OCI-LY3 (cell line): ENCODE measurements around the gene TTC28.

Source experiments
- H2AFZ ChIP-seq: fragments of 200-600, 300-600 bp; shearing (Covaris generic); 2 replicates; pipeline ENCODE4 v1.6.0; 2014; ENCODE audit warnings: antibody characterized with exemption, low read depth, low read length
- H3K27ac ChIP-seq: fragments of 200-600, 300-600 bp; sonication (generic); 2 replicates; pipeline ENCODE4 v1.5.1; 2014; ENCODE audit warnings: mild to moderate bottlenecking, low read length, moderate library complexity, mixed read lengths
- H3K27me3 ChIP-seq: fragments of 200-600, 300-600 bp; sonication (generic); 2 replicates; pipeline ENCODE4 v1.6.1; 2014; ENCODE audit warnings: low read depth, low read length, mixed read lengths
- H3K36me3 ChIP-seq: fragments of 200-600, 300-600 bp; sonication (generic); replicated peaks from 2 replicates; pipeline ENCODE3; 2014; ENCODE audit warnings: low read depth, low read length, mixed read lengths
- H3K4me1 ChIP-seq: fragments of 300-600, 200-600 bp; sonication (generic); 2 replicates; pipeline ENCODE4 v1.6.1; 2014; ENCODE audit warnings: low read length, mixed read lengths
- H3K4me2 ChIP-seq: fragments of 200-600, 300-600 bp; sonication (generic); 2 replicates; pipeline ENCODE4 v1.6.1; 2014; ENCODE audit warnings: low read length, mixed read lengths
- H3K4me3 ChIP-seq: fragments of 300-600, 200-600 bp; sonication (generic); 2 replicates; pipeline ENCODE4 v1.5.1; 2014; ENCODE audit warnings: antibody characterized with exemption, mild to moderate bottlenecking, low read length, moderate library complexity
- H3K79me2 ChIP-seq: fragments of 300-600, 200-600 bp; shearing (Covaris generic); 2 replicates; pipeline ENCODE4 v1.6.1; 2014; ENCODE audit warnings: mild to moderate bottlenecking, low read length, mixed read lengths
- H3K9ac ChIP-seq: fragments of 300-600, 200-600 bp; shearing (Covaris generic); 2 replicates; pipeline ENCODE4 v1.6.0; 2014; ENCODE audit warnings: mild to moderate bottlenecking, low read length, moderate library complexity
- H3K9me3 ChIP-seq: fragments of 200-600, 300-600 bp; shearing (Covaris generic); 2 replicates; pipeline ENCODE4 v1.6.1; 2014; ENCODE audit warnings: low read length, mixed read lengths; ENCODE audit not compliant: insufficient read depth
- H4K20me1 ChIP-seq: fragments of 200-600, 300-600 bp; sonication (generic); 2 replicates; pipeline ENCODE4 v1.6.1; 2016; ENCODE audit warnings: low read length, mixed read lengths; ENCODE audit not compliant: insufficient read depth
- EZH2phosphoT487 ChIP-seq: fragments of 200-600 bp; shearing (Covaris generic); IDR thresholded peaks from 2 replicates; pipeline ENCODE4 v1.6.1; 2018; ENCODE audit warnings: antibody characterized with exemption, mixed run types, low read depth
- TF ChIP-seq, protein P1 (sequence below): fragments of 200-600, 300-600 bp; sonication (generic); IDR thresholded peaks from 2 replicates; pipeline ENCODE4 v1.5.1; 2014; ENCODE audit warnings: antibody characterized with exemption, low read length, low read depth

TTC28 gene

DNA sequence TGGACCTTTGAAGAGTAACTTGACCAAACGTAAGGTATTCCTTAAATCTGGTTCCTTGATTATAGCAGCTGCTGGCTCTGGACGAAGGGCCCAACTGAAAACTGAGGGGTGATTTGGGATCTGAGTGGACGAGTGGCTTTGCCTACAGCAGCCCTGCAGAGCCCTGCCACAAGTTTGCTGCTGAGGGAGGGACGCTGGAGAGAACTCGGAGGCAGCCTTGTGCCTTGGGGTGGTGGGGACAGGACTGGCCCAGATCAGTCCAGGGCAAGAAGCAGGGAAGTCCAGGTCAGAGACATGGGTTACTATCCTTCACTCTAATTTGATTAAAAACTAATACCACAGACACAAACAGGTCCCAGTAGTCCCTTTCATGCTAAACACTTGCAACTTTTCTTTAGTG is 671.0 kb downstream of the TTC28 start:
- TF ChIP-seq EZH2phosphoT487, result no peak
- TF ChIP-seq, protein P1, sequence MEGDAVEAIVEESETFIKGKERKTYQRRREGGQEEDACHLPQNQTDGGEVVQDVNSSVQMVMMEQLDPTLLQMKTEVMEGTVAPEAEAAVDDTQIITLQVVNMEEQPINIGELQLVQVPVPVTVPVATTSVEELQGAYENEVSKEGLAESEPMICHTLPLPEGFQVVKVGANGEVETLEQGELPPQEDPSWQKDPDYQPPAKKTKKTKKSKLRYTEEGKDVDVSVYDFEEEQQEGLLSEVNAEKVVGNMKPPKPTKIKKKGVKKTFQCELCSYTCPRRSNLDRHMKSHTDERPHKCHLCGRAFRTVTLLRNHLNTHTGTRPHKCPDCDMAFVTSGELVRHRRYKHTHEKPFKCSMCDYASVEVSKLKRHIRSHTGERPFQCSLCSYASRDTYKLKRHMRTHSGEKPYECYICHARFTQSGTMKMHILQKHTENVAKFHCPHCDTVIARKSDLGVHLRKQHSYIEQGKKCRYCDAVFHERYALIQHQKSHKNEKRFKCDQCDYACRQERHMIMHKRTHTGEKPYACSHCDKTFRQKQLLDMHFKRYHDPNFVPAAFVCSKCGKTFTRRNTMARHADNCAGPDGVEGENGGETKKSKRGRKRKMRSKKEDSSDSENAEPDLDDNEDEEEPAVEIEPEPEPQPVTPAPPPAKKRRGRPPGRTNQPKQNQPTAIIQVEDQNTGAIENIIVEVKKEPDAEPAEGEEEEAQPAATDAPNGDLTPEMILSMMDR, result no peak
- Histone ChIP-seq H3K4me2 (no peak overlapping the region), H3K9ac (no peak overlapping the region), H2AFZ (no peak overlapping the region), H3K27me3 (no peaks in the 10 kb centered on the region), H3K27ac (no peak overlapping the region), H3K9me3 (no peaks in the 10 kb centered on the region), H3K4me3 (no peak overlapping the region), H3K79me2 (no peaks in the 10 kb centered on the region), H4K20me1 (no peaks in the 10 kb centered on the region), H3K4me1 (no peaks in the 10 kb centered on the region), H3K36me3 (no peaks in the 10 kb centered on the region)

DNA sequence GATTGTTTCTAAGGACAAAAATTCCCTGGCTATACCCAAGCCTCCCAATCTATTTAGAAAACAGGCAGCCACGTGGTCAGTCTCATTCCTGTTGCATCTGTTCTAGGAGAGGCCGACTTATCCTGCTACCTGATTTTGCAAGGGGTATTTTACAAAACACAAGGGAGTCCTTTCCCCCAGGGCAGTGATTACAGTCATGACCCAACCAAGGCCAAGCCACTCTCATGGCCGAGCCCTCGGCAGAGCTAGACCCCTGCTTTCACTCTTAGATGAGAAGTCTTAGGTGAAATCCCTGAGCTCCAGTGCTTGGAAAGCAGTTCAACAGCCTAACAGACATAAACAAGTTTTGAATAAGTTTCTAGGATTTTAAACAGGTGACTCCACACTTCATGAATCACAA is 671.6 kb downstream of the TTC28 start:
- H3K4me2 ChIP-seq, result no peak overlapping the region
- H3K27ac ChIP-seq, result no peak overlapping the region
- no peaks in the 10 kb centered on the region for H3K9me3 ChIP-seq
- H3K4me1 ChIP-seq, result no peaks in the 10 kb centered on the region
- no peaks in the 10 kb centered on the region for H3K27me3 ChIP-seq
- H3K79me2 ChIP-seq, result no peaks in the 10 kb centered on the region
- H3K9ac ChIP-seq, result no peak overlapping the region
- no peaks in the 10 kb centered on the region for H3K36me3 ChIP-seq
- no peak overlapping the region for H2AFZ ChIP-seq
- no peak overlapping the region for H3K4me3 ChIP-seq
- no peak for TF ChIP-seq EZH2phosphoT487
- TF ChIP-seq, protein P1, result no peak
- no peaks in the 10 kb centered on the region for H4K20me1 ChIP-seq

DNA sequence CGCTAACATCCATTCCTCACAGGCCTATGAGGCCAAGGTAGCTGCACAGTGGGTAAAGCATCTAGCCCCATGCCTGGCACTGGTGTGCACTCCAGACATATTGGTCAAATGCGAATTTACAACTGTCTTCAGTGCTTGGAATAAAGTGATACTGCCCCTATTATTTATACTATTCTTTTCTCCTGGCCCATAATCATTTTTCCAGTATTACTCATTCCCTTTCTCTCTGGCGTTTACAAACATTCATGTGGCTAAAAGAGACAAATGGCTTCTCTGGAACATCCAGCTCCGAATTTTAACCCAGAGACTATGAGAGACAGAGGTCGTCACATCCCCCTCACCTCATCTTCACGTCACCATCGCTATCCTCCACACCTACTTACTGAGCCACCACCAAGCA is 673.4 kb downstream of the TTC28 start:
- Histone ChIP-seq H3K4me1 (no peaks in the 10 kb centered on the region), H4K20me1 (no peaks in the 10 kb centered on the region), H2AFZ (no peak overlapping the region), H3K36me3 (no peaks in the 10 kb centered on the region), H3K27me3 (no peaks in the 10 kb centered on the region), H3K4me2 (no peak overlapping the region), H3K9me3 (no peaks in the 10 kb centered on the region), H3K4me3 (no peak overlapping the region), H3K9ac (no peak overlapping the region), H3K79me2 (no peaks in the 10 kb centered on the region), H3K27ac (no peak overlapping the region)
- TF ChIP-seq, protein P1, result no peak
- TF ChIP-seq EZH2phosphoT487, result no peak

DNA sequence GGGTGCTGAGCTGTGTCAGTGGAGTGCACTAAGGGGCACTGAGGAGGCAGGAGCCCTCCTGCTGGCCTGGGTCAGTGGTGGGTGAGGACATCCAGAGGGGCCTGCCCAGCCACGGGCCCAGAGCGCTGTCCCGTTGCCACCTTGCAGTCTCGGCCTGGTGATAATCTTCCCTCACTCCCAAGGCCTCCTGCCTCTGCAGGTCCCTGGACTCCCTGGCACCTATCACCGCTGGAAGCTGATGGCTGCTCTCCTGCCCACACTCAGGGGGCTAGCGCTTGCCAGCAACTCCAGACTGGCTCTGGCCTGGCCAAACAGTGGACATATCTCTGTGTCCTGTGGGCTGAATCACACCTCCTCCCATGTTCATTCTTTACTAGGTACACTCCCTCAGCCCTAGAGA is 674.1 kb downstream of the TTC28 start:
- Histone ChIP-seq H3K4me1 (no peaks in the 10 kb centered on the region), H4K20me1 (no peaks in the 10 kb centered on the region), H3K27ac (no peak overlapping the region), H3K4me2 (no peak overlapping the region), H3K9me3 (no peaks in the 10 kb centered on the region), H3K36me3 (no peaks in the 10 kb centered on the region), H2AFZ (no peak overlapping the region), H3K9ac (no peak overlapping the region), H3K79me2 (no peaks in the 10 kb centered on the region), H3K4me3 (no peak overlapping the region), H3K27me3 (no peaks in the 10 kb centered on the region)
- TF ChIP-seq EZH2phosphoT487, result no peak
- TF ChIP-seq, protein P1, result no peak
